Ascending aorta (tissue), 2 donors: ENCODE results near the gene RTKN. TPM values are rescaled to one million over a fixed set of nuclear protein-coding genes. Genes with fewer than 3 reads are reported as not detected.
"Not testable (repeated sequence)": the region's sequence is repeated elsewhere in the genome, so short reads cannot be mapped to it uniquely, and the experiment has no call there.

Source experiments
- DNase-seq, 2 donors: peaks; one replicate each; pipeline ENCODE4 v3.0.0-alpha.2; 2019; ENCODE audit warnings: low spot score in 2 of 2
- H3K27ac ChIP-seq, 2 donors: fragments of 200-600 bp; sonication (generic); one replicate each; pipeline ENCODE4 v1.5.1; 2016 to 2017; ENCODE audit warnings: mild to moderate bottlenecking in 1 of 2
- H3K27me3 ChIP-seq: fragments of 200-600 bp; sonication (generic); one replicate; pipeline ENCODE4 v1.5.1; 2017
- H3K36me3 ChIP-seq, 2 donors: fragments of 200-600 bp; sonication (generic); one replicate each; pipeline ENCODE4 v1.5.1; 2016
- H3K4me1 ChIP-seq, 2 donors: fragments of 200-600 bp; sonication (generic); one replicate each; pipeline ENCODE4 v1.5.1; 2016 to 2017; ENCODE audit warnings: mild to moderate bottlenecking in 1 of 2
- H3K4me3 ChIP-seq, 2 donors: fragments of 200-600 bp; sonication (generic); one replicate each; pipeline ENCODE4 v1.5.1; 2016 to 2017; ENCODE audit warnings: mild to moderate bottlenecking in 1 of 2
- H3K9me3 ChIP-seq, 2 donors: fragments of 200-600 bp; sonication (generic); one replicate each; pipeline ENCODE4 v1.5.1; 2016
- intact Hi-C: fragments of 100-400 bp; cut with DNase I; formaldehyde crosslinking; loops from one replicate; pipeline ENCODE4 v1.15.1; 2023
- total RNA-seq: library from RNA; depleted of rRNA; stranded (reverse); fragments of >200 nt; gene quantifications from one replicate; pipeline ENCODE4 v1.1.0, GENCODE V29; 2016
- TF ChIP-seq, protein P1 (sequence below), 3 experiments: fragments of 200-600 bp in 2 of 3; fragments of 450-650 bp in 1 of 3; sonication (generic) in 2 of 3; IDR thresholded peaks; one replicate each; pipeline ENCODE4 v1.5.1; 2016 to 2019; ENCODE audit warnings: antibody characterized with exemption in 3 of 3, mild to moderate bottlenecking in 1 of 3, moderate library complexity in 1 of 3

Gene RTKN, protein sequence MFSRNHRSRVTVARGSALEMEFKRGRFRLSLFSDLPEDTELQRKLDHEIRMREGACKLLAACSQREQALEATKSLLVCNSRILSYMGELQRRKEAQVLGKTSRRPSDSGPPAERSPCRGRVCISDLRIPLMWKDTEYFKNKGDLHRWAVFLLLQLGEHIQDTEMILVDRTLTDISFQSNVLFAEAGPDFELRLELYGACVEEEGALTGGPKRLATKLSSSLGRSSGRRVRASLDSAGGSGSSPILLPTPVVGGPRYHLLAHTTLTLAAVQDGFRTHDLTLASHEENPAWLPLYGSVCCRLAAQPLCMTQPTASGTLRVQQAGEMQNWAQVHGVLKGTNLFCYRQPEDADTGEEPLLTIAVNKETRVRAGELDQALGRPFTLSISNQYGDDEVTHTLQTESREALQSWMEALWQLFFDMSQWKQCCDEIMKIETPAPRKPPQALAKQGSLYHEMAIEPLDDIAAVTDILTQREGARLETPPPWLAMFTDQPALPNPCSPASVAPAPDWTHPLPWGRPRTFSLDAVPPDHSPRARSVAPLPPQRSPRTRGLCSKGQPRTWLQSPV
- total RNA-seq: 9.5 TPM

DNA sequence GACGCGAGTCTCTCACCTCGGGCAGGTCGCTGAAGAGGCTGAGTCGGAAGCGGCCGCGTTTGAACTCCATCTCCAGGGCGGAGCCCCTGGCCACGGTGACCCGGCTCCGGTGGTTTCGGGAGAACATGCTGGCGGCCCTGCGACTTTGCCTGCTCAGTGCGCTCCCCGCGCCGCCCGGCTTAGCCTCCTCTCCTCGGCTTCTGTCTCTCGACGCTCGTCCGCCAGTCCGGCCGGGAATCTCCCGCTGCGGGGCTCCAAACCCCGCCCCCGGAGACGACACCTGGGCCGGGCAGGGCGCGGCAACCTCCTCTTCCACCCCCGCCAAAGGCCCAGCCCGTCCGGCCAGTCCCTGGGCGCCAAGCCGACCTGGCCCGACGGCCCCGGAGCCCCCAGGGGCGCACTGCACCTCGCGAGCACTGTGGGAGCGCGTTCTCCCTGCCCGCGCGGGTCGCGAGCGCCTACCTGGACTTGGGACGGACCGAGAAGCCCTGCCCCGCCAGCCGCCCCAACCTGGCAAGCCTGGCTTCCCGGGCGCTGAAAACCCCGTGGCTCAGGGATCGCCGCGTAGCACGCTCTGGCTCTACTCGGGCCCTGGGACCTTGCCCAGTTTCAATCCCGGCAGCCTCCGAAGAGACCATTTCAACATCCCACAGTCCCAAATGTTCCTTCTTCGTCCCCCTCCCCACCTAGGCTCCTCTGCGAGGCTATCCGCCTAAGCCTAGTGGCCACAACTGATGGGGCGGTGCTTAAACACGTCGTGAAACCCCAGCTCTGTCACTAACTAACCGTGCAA lies at the start of gene RTKN:
Gene RTKN (minus strand): TSS at position 248 of the 793 bp plus-strand sequence. CDS start 121 bp downstream, at position 127.
- H3K27ac ChIP-seq: peak within 1 kb of the TSS; percentile 77 to 86
- H3K9me3 ChIP-seq: no peaks in the 10 kb centered on the region
- no peaks in the 10 kb centered on the region for H3K27me3 ChIP-seq
- no peak for DNase-seq
- H3K36me3 ChIP-seq: no peaks in the 10 kb centered on the region
- TF ChIP-seq, protein P1, sequence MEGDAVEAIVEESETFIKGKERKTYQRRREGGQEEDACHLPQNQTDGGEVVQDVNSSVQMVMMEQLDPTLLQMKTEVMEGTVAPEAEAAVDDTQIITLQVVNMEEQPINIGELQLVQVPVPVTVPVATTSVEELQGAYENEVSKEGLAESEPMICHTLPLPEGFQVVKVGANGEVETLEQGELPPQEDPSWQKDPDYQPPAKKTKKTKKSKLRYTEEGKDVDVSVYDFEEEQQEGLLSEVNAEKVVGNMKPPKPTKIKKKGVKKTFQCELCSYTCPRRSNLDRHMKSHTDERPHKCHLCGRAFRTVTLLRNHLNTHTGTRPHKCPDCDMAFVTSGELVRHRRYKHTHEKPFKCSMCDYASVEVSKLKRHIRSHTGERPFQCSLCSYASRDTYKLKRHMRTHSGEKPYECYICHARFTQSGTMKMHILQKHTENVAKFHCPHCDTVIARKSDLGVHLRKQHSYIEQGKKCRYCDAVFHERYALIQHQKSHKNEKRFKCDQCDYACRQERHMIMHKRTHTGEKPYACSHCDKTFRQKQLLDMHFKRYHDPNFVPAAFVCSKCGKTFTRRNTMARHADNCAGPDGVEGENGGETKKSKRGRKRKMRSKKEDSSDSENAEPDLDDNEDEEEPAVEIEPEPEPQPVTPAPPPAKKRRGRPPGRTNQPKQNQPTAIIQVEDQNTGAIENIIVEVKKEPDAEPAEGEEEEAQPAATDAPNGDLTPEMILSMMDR (IDR thresholded peaks at IDR 0.05): no peak
- H3K4me3 ChIP-seq: peak within 1 kb of the TSS; percentile 68
- intact Hi-C loops: no loop called here
- peaks cover 12 to 30% of the 10 kb centered on the region in 2 donors for H3K4me1 ChIP-seq

DNA sequence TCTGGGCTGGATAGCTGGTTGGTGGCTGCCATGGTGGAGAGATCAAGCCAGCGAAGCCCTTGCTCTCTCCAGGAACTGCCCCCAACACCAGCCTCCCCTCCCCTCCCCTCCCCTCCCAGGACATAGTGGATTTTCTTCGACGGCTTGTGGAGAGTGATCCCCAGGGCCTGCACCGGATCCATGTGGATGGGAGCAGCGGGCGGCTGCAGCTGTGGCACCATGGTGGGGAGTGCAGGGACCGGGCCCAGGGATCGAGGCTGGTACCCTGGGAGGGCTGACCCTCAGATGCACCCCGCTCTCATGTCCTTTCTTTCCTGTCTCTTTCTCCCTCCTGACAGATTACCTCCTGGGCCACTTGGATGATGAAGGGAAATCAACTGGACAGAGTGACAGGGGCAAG lies 48.2 kb upstream of the RTKN start:
- Histone ChIP-seq H3K9me3 (no peaks in the 10 kb centered on the region), H3K4me3 (no peak overlapping the region), H3K27ac (no peak overlapping the region), H3K36me3 (peaks cover 41 to 71% of the 10 kb centered on the region in 2 donors), H3K4me1 (no peaks in the 10 kb centered on the region), H3K27me3 (no peaks in the 10 kb centered on the region)
- DNase-seq: no peak
- intact Hi-C loops: no loop called here
- TF ChIP-seq, protein P1 (IDR thresholded peaks at IDR 0.05): no peak

DNA sequence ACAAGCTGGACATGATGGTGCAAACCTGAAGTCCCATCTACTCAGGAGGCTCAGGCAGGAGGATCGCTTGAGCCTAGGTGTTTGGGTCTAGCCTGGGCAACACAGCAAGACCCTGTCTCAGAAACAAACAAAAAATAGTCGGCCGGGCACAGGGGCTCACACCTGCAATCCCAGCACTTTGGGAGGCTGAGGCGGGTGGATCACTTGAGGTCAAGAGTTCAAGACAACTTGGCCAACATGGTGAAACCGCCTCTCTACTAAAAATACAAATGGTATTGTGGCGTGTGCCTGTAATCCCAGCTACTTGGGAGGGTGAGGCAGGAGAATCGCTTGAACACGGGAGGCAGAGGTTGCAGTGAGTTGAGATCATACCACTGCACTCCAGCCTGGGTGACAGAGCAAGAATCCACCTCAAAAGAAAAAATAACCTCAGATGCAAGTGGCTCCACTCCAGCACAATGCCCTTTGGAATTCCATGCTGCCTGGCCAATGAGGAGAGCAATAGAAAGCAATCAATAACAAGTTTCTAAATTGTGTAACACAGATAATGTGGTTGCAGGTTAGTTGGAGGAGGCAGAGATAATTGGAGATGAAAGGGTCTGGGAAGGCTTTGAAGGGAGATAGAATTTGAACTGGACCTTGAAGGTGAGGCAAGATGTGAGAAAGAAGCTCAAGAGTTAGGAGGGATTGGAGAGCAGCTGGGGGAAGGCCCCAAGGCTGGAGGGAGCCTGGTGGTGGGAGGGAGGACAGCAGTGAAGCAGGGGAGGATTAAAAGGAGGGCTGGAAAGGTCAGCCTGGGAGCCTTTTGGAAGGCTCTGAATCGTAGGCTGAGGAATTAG lies 47.1 kb upstream of the RTKN start:
- H3K27me3 ChIP-seq: no peaks in the 10 kb centered on the region
- H3K36me3 ChIP-seq: peaks cover 41 to 71% of the 10 kb centered on the region in 2 donors
- H3K9me3 ChIP-seq: no peaks in the 10 kb centered on the region
- TF ChIP-seq, protein P1 (IDR thresholded peaks at IDR 0.05): no peak
- intact Hi-C loops: no loop called here
- no peak overlapping the region for H3K27ac ChIP-seq
- H3K4me1 ChIP-seq: peaks cover 0 to 2% of the 10 kb centered on the region in 2 donors
- no peak for DNase-seq
- H3K4me3 ChIP-seq: no peak overlapping the region

DNA sequence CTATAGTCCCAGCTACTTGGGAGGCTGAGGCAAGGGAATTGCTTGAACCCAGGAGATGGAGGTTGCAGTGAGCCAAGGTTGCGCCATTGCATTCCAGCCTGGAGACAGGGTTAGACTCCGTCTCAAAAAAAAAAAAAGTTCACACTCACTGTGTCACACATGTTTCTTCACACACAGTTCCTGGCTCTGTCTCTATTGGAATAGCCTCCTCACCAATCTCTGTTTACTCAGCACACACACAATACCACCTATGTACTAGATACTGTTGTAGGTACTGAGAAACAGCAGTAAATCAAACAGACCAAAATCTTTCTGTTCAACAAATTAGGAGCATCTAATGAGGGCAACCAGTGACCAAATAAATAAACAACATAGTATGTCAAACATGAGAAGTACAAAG lies 44.4 kb upstream of the RTKN start:
- TF ChIP-seq, protein P1 (IDR thresholded peaks at IDR 0.05): no peak
- peaks cover 17 to 44% of the 10 kb centered on the region in 2 donors for H3K36me3 ChIP-seq
- no peaks in the 10 kb centered on the region for H3K27me3 ChIP-seq
- H3K27ac ChIP-seq: no peak overlapping the region
- H3K4me1 ChIP-seq: peaks cover 3 to 14% of the 10 kb centered on the region in 2 donors
- intact Hi-C loops: no loop called here
- no peaks in the 10 kb centered on the region for H3K9me3 ChIP-seq
- H3K4me3 ChIP-seq: no peak overlapping the region
- DNase-seq: no peak

DNA sequence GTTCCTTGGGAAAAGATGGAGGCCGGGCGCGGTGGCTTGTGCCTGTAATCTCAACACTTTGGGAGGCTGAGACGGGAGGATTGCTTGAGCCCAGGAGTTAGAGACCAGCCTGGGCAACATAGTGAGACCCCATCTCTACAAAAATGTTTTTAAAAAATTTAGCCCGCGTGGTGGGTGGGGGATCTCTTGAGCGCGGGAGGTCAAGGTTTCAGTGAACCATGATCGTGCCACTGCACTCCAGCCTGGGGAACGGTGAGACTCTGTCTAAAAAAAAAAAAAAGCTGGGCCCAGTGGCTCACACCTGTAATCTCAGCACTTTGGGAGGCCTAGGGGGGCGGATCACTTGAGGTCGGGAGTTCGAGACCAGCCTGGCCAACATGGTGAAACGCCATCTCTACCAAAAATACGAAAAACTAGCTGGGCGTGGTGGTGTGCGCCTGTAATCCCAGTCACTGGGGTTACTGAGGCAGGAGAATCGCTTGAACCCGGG lies 42.0 kb upstream of the RTKN start:
- not testable (repeated sequence) for H3K27ac ChIP-seq, DNase-seq, H3K27me3 ChIP-seq, H3K9me3 ChIP-seq
- Histone ChIP-seq H3K4me1 (peaks cover 9 to 21% of the 10 kb centered on the region in 2 donors), H3K36me3 (peaks cover 3 to 32% of the 10 kb centered on the region in 2 donors), H3K4me3 (peak overlapping the region; percentile 80 to 85)
- intact Hi-C loops: loop anchor here (1.0 to 2.0 kb wide), 6 partner anchors 17 to 104 kb away; partner anchors contain the start of genes AUP1, DOK1, HTRA2 and INO80B
